ENCODE results near the gene CDKN1C. TPM values are rescaled to one million over a fixed set of nuclear protein-coding genes. Genes with fewer than 3 reads are reported as not detected.

CDKN1C gene
- total RNA-seq, 1 experiment from 2014 or later = 0.25 TPM

- no peak for DNase-seq (ENCODE audit: extremely low read depth, low read depth)
Observed at GRCh38 chr11:2849994-2850770, 35.4 kb downstream of the CDKN1C start.

DNA sequence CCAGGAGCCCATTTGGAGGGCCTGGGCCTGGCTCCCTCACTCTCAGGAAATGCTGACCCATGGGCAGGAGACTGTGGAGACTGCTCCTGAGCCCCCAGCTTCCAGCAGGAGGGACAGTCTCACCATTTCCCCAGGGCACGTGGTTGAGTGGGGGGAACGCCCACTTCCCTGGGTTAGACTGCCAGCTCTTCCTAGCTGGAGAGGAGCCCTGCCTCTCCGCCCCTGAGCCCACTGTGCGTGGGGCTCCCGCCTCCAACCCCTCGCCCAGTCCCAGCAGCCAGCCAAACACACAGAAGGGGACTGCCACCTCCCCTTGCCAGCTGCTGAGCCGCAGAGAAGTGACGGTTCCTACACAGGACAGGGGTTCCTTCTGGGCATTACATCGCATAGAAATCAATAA, 37.1 kb downstream of the CDKN1C start:
- DNase-seq (ENCODE audit: extremely low read depth, low read depth) = no peak

GRCh38 chr11:2847561-2847960, 38.0 kb downstream of the CDKN1C start:
- DNase-seq (ENCODE audit: extremely low read depth, low read depth) = no peak

DNA sequence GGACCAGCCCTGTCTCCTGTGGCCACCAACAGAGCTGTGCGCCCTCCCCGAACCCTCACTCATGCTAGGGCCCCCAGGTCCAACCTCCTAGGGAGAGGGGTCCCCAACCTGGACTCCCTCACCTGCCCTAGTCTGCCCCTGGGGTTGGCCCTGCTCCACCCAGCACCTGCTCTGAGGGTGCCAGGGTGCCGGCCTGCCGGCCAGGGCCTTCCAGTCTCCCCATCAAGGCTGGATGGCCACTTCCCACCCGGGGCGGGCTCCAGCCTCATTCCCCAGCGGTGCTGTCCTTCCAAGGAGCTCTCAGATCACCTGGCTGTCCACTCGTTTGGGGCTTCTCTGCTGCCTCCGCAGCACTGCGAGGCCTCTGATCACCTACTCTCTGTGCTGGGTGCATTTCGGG, 39.1 kb downstream of the CDKN1C start:
- no peak for DNase-seq (ENCODE audit: extremely low read depth, low read depth)

DNA sequence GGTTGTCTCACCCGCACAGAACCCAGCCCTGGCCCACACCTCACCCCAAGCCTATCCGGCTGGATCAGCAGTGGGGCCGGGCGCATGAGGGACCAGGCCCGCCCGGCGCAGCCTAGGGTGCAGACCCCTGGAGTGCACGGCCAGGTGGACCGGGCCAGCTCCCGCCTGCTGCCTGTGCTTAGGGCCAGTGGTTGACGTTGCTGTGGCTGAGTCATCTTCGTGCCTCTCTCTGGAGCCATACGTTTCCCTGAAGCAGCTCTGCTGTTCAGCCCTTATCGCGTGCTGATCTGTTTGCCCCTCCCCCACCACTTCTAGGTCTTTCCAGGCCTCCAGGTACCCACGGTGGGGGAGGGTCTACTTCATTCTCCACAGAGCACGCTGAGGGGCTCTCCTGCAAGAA, 39.5 kb downstream of the CDKN1C start:
- no peak for DNase-seq (ENCODE audit: extremely low read depth, low read depth)

DNA sequence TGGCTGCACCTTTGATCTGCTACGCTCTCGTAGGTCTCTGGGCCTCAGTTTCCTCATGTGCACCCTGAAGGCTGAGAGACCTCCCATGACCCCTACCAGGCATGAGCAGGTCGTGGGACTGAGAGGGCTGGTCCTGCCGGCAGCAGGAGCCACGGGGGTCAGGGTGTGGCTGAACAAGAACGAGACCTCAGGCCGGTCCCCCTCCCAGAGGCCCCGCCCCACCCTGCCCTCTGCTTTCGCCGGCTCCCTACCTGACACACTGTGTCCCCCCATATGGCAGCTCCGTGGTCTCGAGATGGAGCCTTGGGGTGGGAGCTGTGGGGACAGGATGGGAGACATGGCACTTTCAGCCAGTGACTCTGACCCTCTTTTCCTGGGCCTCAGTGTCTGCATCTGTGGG, 40.6 kb downstream of the CDKN1C start:
- DNase-seq (ENCODE audit: extremely low read depth, low read depth) = no peak

DNA sequence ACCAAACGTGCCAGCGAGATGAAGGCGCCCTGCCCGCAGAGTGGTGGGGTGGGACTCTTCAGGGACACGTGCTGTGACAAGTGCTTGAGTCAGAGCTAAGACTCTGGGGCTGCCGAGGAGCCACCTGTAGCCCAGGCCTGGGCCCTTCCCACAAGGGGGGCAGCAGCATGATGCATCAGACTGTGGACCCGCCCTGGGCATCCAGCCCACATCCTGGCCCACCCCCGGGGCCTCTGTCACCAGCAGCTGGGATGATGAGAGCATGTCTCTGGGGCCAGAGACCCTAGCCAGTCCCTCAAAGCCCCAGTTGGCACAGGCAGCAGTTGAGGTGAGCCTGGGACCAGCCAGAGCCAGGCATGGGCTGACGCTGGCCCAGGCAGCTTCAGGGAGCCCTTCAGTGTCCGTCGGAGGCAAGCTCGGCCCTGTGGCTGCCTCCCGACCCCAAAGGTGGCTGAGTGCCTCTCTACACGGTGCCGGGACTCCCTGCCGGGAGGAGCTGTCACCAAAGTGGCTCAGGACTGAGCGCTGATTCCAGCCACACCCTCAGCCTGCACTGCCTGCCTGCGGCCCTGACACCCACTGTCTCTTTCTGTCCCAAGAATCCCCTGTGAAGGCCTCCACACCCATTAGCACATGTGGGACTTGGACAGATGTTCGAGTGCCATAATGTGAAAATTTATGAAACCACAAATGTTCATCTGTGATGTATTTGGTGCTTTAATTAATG, 41.3 kb downstream of the CDKN1C start:
- no peak for DNase-seq (ENCODE audit: extremely low read depth, low read depth)

- DNase-seq (ENCODE audit: extremely low read depth, low read depth) = no peak
Observed at GRCh38 chr11:2843551-2843950, 42.0 kb downstream of the CDKN1C start.

GRCh38 chr11:2842876-2843275, 42.7 kb downstream of the CDKN1C start:
- DNase-seq (ENCODE audit: extremely low read depth, low read depth) = no peak

DNA sequence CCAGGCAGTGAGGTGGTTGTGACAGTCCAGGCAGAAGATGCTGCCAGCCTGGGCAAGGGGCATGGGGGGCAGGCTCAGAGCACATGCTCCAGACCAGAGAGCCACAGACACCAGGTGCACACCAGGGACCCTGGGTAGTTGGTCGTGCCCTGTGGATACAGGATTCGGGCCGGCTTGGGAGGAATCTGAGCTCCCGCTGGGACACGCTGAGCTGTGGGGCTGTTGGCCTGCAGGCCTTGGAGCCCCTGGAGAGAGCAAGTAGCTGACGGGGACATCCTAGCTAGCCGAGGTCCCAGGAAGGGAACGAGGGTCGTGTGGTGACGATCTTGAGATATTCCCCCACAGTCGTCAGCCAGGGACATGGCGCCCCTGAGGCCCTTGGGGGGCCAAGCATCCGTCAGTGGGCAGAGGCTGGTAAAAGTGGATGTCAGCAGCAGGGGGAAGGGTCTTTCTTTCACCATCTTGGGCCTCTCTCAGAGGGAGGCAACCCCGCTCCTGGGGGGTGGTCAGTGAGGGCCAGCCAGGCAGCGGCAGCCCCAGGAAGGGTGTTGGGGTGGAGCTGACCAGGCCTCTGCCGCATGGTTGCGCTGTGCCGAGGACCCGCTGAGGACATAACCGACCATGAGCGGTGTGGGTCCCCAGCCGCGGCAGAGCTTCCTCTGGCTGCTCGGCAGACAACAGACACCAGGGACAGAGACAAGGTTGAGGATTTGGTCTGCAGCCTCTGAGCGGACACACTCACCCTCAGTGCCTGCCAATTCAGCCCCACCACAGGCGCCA, 44.0 kb downstream of the CDKN1C start:
- DNase-seq (ENCODE audit: extremely low read depth, low read depth) = no peak

DNA sequence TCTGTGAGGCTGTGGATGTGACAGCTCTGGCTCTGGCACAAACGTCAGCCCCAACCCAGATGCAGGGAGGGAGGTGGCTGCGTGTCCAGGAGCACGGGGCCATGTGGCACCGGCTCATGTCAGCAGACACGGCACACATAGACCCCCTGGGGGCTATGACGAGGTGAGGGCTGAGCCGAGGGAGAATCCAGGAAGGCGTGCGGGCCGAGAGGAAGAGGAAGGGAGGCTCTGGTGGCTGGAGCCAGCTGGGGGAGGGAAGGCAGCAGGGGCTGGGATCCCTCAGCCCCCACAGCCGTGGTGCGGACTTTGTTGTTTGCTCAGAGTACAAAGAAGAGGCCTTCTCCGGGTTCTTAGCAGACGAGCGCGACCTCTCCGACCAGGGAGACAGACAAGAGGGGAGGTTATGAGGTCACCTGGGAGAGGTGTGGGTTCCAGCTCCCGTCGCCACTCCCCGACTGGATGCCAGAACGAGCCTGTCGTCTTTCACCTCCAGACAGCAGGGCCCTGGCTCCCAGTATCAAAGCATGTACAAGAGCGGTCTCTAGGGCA, 46.1 kb downstream of the CDKN1C start:
- no peak for DNase-seq (ENCODE audit: extremely low read depth, low read depth)

- DNase-seq (ENCODE audit: extremely low read depth, low read depth) = no peak
Observed at GRCh38 chr11:2838676-2839294, 46.8 kb downstream of the CDKN1C start.

GRCh38 chr11:2838091-2838490, 47.5 kb downstream of the CDKN1C start:
- no peak for DNase-seq (ENCODE audit: extremely low read depth, low read depth)

GRCh38 chr11:2837651-2838050, 47.9 kb downstream of the CDKN1C start:
- no peak for DNase-seq (ENCODE audit: extremely low read depth, low read depth)

DNA sequence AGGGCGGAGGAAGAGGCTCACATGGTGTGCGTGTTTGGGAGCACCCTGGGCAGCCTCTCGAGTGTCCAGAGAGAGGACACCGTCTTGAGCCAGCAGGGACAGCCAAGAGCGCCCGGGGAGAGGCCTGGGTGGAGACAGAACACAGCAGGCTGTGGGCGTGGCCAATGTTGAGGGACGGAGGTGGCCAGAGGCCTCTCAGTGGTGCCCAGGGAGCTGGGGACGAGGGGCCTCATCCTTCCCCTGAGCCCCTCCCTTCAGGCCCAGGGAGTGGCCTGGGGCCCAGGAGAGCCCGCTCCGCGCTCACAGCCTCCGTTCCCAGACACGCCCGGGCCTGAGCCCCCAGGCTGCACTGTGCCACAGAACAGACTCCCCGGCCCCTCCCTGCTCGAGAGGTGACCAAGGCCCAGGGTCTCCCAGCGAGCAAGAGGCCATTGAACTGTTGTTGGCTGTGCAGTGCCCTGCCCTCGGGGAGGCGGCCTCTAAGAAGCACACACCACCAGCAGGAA, 48.4 kb downstream of the CDKN1C start:
- DNase-seq (ENCODE audit: extremely low read depth, low read depth) = peak; percentile 54

DNA sequence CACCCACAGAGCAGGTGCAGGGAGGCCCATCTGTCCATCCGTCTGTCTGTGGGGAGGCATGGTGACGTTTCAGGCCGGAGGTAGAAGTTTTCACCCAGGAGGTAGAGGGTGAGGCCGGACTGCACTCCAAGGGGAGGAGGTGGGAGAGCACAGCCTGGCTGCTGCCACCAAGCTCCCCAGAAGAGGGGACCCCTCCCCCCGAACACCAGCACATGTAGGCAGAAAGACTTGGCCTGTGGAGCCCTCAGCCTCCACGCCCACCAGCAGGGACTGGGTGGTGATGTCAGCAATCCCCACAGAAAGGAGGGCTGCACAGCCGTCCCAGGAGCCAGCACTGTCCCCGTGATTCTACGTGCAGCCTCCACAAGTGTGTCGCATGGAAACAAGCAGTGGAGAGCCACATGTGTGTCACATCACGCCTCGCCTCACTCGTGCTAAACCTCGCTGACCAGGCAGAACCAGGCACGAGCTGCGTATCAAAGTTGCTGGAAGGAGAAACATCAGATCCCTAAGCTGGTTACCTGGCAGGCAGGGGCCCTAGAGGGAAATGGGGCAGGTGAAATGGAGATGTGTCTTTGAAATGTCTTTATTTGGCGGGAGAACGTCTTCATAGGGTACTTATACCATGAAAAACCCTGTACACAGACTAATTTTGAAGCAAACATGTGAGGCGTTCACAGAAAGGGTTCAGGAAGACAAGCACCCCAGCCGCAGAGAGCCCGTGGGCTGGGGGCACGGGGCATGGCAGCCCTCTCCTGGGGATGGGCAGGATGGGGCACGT, 49.1 kb downstream of the CDKN1C start:
- DNase-seq (ENCODE audit: extremely low read depth, low read depth) = no peak

DNA sequence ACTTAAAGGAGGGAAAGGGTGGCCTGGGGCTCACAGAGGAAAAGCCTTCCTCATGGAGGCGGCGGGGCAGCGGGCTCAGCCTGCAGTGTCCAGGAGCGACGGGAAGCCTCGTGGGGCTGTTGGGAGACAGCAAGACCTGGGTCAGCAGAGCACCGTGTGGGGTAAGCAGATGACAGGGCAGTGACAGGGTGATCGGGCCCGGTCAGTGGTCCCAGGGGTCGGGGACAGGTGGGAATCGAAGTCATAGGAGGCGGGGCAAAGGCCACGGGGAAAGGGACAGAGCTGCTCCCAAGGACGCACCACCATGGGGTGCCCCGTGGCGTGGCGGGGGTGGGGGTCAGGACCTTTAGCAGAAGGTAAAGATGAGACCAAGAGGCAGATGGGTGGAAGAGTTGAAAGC, 49.8 kb downstream of the CDKN1C start:
- DNase-seq (ENCODE audit: extremely low read depth, low read depth) = no peak

- DNase-seq (ENCODE audit: extremely low read depth, low read depth) = no peak
Observed at GRCh38 chr11:2835296-2835695, 50.3 kb downstream of the CDKN1C start.

GRCh38 chr11:2834503-2835273, 50.9 kb downstream of the CDKN1C start:
- DNase-seq (ENCODE audit: extremely low read depth, low read depth) = no peak
